HCT116 (cell line): Measurements from ENCODE around the gene TSPAN14. TPM values are rescaled to one million over a fixed set of nuclear protein-coding genes. Genes with fewer than 3 reads are reported as not detected.

Experiments used
- ATAC-seq: fragments of 200-7000 bp; cut with Tn5 transposase; 2 replicates; pipeline ENCODE4 v1.9.1; 2020; ENCODE audit warnings: mild to moderate bottlenecking, moderate library complexity
- BruUV-seq: library from RNA; stranded (reverse); fragments of 400-500 nt; replicated peaks from 2 replicates; lab custom pipeline; 2021; lab: Mats Ljungman, UMichigan
- CTCF ChIA-PET: fragments of 300-600 bp; sonication (Branson Sonifier 250); formaldehyde crosslinking; loops from one replicate; lab custom pipeline; 2021; ENCODE audit warnings: antibody characterized with exemption; lab: Charles Lee
- POLR2A ChIA-PET: fragments of 300-600, 350-600 bp; sonication (Branson Sonifier 250); formaldehyde crosslinking; loops from one replicate; lab custom pipeline; 2021; ENCODE audit warnings: antibody characterized with exemption; lab: Charles Lee
- RAD21 ChIA-PET, 2 experiments: fragments of 300-600 bp; sonication (Branson Sonifier 250); formaldehyde crosslinking; loops; one replicate each; lab custom pipeline; 2023; ENCODE audit warnings: low total read pairs in 2 of 2; ENCODE audit not compliant: uncharacterized antibody in 2 of 2, unreplicated experiment in 2 of 2, low non-redundant PET in 1 of 2; lab: Charles Lee
- DNase-seq: peaks from one replicate; pipeline ENCODE4 v3.0.0-alpha.2; 2010; ENCODE audit warnings: low read depth, low spot score
- H2AFZ ChIP-seq: fragments of 200-600 bp; shearing (Covaris generic), sonication (generic); 2 replicates; pipeline ENCODE4 v1.6.1; 2017; ENCODE audit warnings: low read depth, mixed run types, mixed read lengths, antibody characterized with exemption, low read length; ENCODE audit not compliant: poor library complexity, severe bottlenecking
- H3K27ac ChIP-seq: 2 replicates; pipeline ENCODE4 v1.5.1; 2012; ENCODE audit warnings: low read depth, low read length
- H3K27me3 ChIP-seq: fragments of 200-600 bp; sonication (generic); 2 replicates; pipeline ENCODE4 v1.6.1; 2016; ENCODE audit warnings: mixed run types, low read length, mixed read lengths; ENCODE audit not compliant: insufficient read depth
- H3K36me3 ChIP-seq, 2 experiments: fragments of 200-500 bp in 1 of 2; fragments of 200-600 bp in 1 of 2; sonication (Bioruptor generic) in 1 of 2; sonication (generic) in 1 of 2; 2 replicates each; pipeline versions ENCODE4 v1.5.1 to v1.6.1; 2014 to 2016; ENCODE audit warnings: low read length in 2 of 2, inconsistent platforms in 1 of 2, mixed read lengths in 1 of 2, mixed run types in 1 of 2; ENCODE audit not compliant: insufficient read depth in 2 of 2, control insufficient read depth in 1 of 2
- H3K4me1 ChIP-seq, 2 experiments: fragments of 200-600 bp in 1 of 2; sonication (generic) in 1 of 2; 2 replicates each; pipeline versions ENCODE4 v1.5.1 to v1.6.1; 2012 to 2017; ENCODE audit warnings: low read length in 2 of 2, inconsistent platforms in 1 of 2, mild to moderate bottlenecking in 1 of 2, mixed read lengths in 1 of 2, mixed run types in 1 of 2, moderate library complexity in 1 of 2; ENCODE audit not compliant: insufficient read depth in 2 of 2, control insufficient read depth in 1 of 2
- H3K4me2 ChIP-seq: fragments of 200-600 bp; sonication (generic); 2 replicates; pipeline ENCODE4 v1.6.1; 2017; ENCODE audit warnings: mixed run types, low read length, mixed read lengths
- H3K4me3 ChIP-seq, 2 experiments: fragments of 200-600 bp in 1 of 2; sonication (generic) in 1 of 2; replicated peaks in 1 of 2; 2 replicates each; pipeline ENCODE4 v1.5.1; 2011 to 2016; ENCODE audit warnings: low read length in 2 of 2, control low read depth in 1 of 2, low read depth in 1 of 2, mild to moderate bottlenecking in 1 of 2, mixed read lengths in 1 of 2, mixed run types in 1 of 2
- H3K79me2 ChIP-seq: fragments of 200-600 bp; sonication (generic); 2 replicates; pipeline ENCODE4 v1.6.1; 2017; ENCODE audit warnings: mild to moderate bottlenecking, mixed run types, low read length, moderate library complexity, mixed read lengths; ENCODE audit not compliant: insufficient read depth
- H3K9ac ChIP-seq: fragments of 200-600 bp; sonication (generic); 2 replicates; pipeline ENCODE4 v1.6.1; 2016; ENCODE audit warnings: low read length, mixed read lengths
- H3K9me2 ChIP-seq: fragments of 200-600 bp; sonication (generic), shearing (Covaris generic); 2 replicates; pipeline ENCODE4 v1.6.1; 2017; ENCODE audit warnings: mixed run types, mild to moderate bottlenecking, moderate library complexity; ENCODE audit not compliant: insufficient read depth
- H3K9me3 ChIP-seq, 2 experiments: fragments of 200-500 bp in 1 of 2; fragments of 200-600 bp in 1 of 2; sonication (Bioruptor generic) in 1 of 2; sonication (generic) in 1 of 2; 2 replicates each; pipeline ENCODE4 v1.6.1; 2014 to 2017; ENCODE audit warnings: low read length in 2 of 2, mixed read lengths in 2 of 2, inconsistent platforms in 1 of 2, low read depth in 1 of 2, mild to moderate bottlenecking in 1 of 2, mixed run types in 1 of 2, moderate library complexity in 1 of 2; ENCODE audit not compliant: control insufficient read depth in 1 of 2, insufficient read depth in 1 of 2
- H4K20me1 ChIP-seq: fragments of 200-600 bp; sonication (generic), shearing (Covaris generic); 2 replicates; pipeline ENCODE4 v1.6.1; 2017; ENCODE audit warnings: mixed run types, mild to moderate bottlenecking, moderate library complexity; ENCODE audit not compliant: insufficient read depth
- ATF3 ChIP-seq: IDR thresholded peaks from 2 replicates; pipeline ENCODE4 v1.6.1; 2012
- CEBPB ChIP-seq: IDR thresholded peaks from 2 replicates; pipeline ENCODE4 v1.6.1; 2012; ENCODE audit warnings: low read depth
- CTCF ChIP-seq, 3 experiments: fragments of 200-600 bp in 1 of 3; sonication (generic) in 1 of 3; IDR thresholded peaks in 2 of 3; conservative IDR thresholded peaks in 1 of 3; 2 replicates each; pipeline ENCODE4 v1.5.1; 2012 to 2017; ENCODE audit warnings: low read depth in 2 of 3, low read length in 2 of 3, antibody characterized with exemption in 1 of 3, borderline replicate concordance in 1 of 3, control low read depth in 1 of 3, mild to moderate bottlenecking in 1 of 3, mixed read lengths in 1 of 3, mixed run types in 1 of 3, moderate library complexity in 1 of 3; ENCODE audit not compliant: insufficient read depth in 1 of 3
- ELF1 ChIP-seq: IDR thresholded peaks from 2 replicates; pipeline ENCODE4 v1.6.1; 2012; ENCODE audit warnings: low read depth, borderline replicate concordance
- EZH2 ChIP-seq: fragments of 200-600 bp; sonication (generic); IDR thresholded peaks from 2 replicates; pipeline ENCODE4 v1.6.1; 2017; ENCODE audit warnings: antibody characterized with exemption, mixed run types
- FOSL1 ChIP-seq: IDR thresholded peaks from 2 replicates; pipeline ENCODE4 v1.6.1; 2012; ENCODE audit warnings: low read depth
- JUND ChIP-seq: IDR thresholded peaks from 2 replicates; pipeline ENCODE4 v1.6.1; 2012
- MAX ChIP-seq: IDR thresholded peaks from 2 replicates; pipeline ENCODE4 v1.6.1; 2012
- POLR2A ChIP-seq: IDR thresholded peaks from 2 replicates; pipeline ENCODE4 v1.7.0; 2011; ENCODE audit warnings: borderline replicate concordance; ENCODE audit not compliant: insufficient read depth, insufficient read length; ENCODE audit errors: extremely low read depth
- POLR2AphosphoS5 ChIP-seq: IDR thresholded peaks from 2 replicates; pipeline ENCODE4 v1.6.1; 2011; ENCODE audit warnings: mild to moderate bottlenecking, low read depth, low read length, moderate library complexity
- RAD21 ChIP-seq: IDR thresholded peaks from 2 replicates; pipeline ENCODE4 v1.6.1; 2012; ENCODE audit warnings: low read depth, mild to moderate bottlenecking
- REST ChIP-seq: IDR thresholded peaks from 2 replicates; pipeline ENCODE4 v1.6.1; 2012; ENCODE audit warnings: low read depth
- SIN3A ChIP-seq: IDR thresholded peaks from 2 replicates; pipeline ENCODE4 v1.6.1; 2012; ENCODE audit warnings: low read depth
- SP1 ChIP-seq: IDR thresholded peaks from 2 replicates; pipeline ENCODE4 v1.6.1; 2012; ENCODE audit warnings: low read depth
- YY1 ChIP-seq: IDR thresholded peaks from 2 replicates; pipeline ENCODE4 v1.6.1; 2011; ENCODE audit warnings: low read length, low read depth, moderate library complexity, mild to moderate bottlenecking; ENCODE audit not compliant: insufficient replicate concordance; ENCODE audit errors: extremely low read depth
- ZBTB33 ChIP-seq: IDR thresholded peaks from 2 replicates; pipeline ENCODE4 v1.6.1; 2011; ENCODE audit warnings: mild to moderate bottlenecking, low read length, moderate library complexity; ENCODE audit not compliant: insufficient replicate concordance; ENCODE audit errors: extremely low read depth
- ZNF274 ChIP-seq: fragments of 200-500 bp; sonication (Bioruptor generic); IDR thresholded peaks from 2 replicates; pipeline ENCODE4 v1.6.1; 2014; ENCODE audit warnings: mild to moderate bottlenecking, low read depth, low read length, inconsistent platforms
- intact Hi-C: fragments of 100-400 bp; cut with micrococcal nuclease; formaldehyde crosslinking; loops from 2 replicates; pipeline ENCODE4 v1.10.0; 2022
- total RNA-seq: library from RNA; stranded (reverse); gene quantifications from one replicate; pipeline ENCODE4 v1.2.1, GENCODE V29; 2021; ENCODE audit not compliant: unreplicated experiment

TSPAN14 gene
- total RNA-seq, 1 experiment from 2014 or later = 86.8 TPM

DNA sequence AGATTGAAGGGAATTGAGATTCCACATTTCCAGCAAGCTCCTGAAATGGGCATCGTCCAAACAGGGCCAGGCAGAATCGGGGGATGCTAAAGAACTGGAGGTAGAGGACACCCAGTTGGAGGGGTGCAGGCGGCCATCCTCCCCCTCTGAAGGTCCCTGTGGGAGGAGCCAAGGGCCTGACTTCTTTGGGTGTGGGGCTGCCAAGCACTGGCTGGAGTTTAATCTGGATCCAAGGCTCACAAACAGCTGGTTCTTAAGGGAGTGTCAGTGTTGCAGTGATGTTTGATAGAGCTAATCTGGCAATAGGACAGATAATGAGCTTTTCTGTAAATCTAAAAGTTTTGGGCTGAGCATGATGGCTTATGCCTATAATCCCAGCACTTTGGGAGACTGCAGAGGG is 20.8 kb downstream of the TSPAN14 start:
- Histone ChIP-seq H3K36me3 (peaks cover 0 to 20% of the 10 kb centered on the region in 2 experiments; a peak in 1 of 4 replicates), H3K4me3 (no peak overlapping the region), H3K27ac (no peak overlapping the region), H3K4me1 (peaks cover 49 to 78% of the 10 kb centered on the region in 2 experiments), H3K9me2 (no peaks in the 10 kb centered on the region), H3K79me2 (peaks cover 88% of the 10 kb centered on the region), H4K20me1 (peaks cover 4% of the 10 kb centered on the region; the same call in 1 of the 2 replicates), H3K4me2 (no peak overlapping the region), H3K9ac (no peak overlapping the region), H3K27me3 (no peaks in the 10 kb centered on the region), H2AFZ (no peak overlapping the region), H3K9me3 (peaks cover 0 to 6% of the 10 kb centered on the region in 2 experiments; a peak in 1 of 4 replicates)
- intact Hi-C loops = no loop called here
- ChIA-PET RAD21 (no interaction called here), POLR2A (no interaction called here), CTCF (interaction anchor here (1.6 kb wide), 1 partner anchor 16 kb away, joined by 5 read pairs; no protein-coding TSS in a partner anchor)
- BruUV-seq = no TSS peak
- DNase-seq (no peak), ATAC-seq (no peak)
- no peak for TF ChIP-seq RAD21
- TF ChIP-seq EZH2 = no peak
- no peak for TF ChIP-seq CTCF (IDR thresholded peaks at IDR 0.05 in 2 of 3, conservative IDR thresholded peaks at IDR 0.05 in 1 of 3; ENCODE audit: borderline replicate concordance in 1 of 3, insufficient read depth in 1 of 3, low read depth in 2 of 3, low read length in 2 of 3)
- TF ChIP-seq ZNF274 = no peak
- no peak for TF ChIP-seq ZBTB33
- TF ChIP-seq YY1 = no peak
- TF ChIP-seq FOSL1 = no peak
- TF ChIP-seq POLR2AphosphoS5 = no peak
- no peak for TF ChIP-seq JUND
- TF ChIP-seq POLR2A = no peak
- no peak for TF ChIP-seq ATF3
- no peak for TF ChIP-seq REST
- TF ChIP-seq ELF1 = no peak
- no peak for TF ChIP-seq CEBPB
- no peak for TF ChIP-seq SP1
- TF ChIP-seq SIN3A = no peak
- no peak for TF ChIP-seq MAX
